ENCODE data around the gene SATB2.

SATB2 gene

DNA sequence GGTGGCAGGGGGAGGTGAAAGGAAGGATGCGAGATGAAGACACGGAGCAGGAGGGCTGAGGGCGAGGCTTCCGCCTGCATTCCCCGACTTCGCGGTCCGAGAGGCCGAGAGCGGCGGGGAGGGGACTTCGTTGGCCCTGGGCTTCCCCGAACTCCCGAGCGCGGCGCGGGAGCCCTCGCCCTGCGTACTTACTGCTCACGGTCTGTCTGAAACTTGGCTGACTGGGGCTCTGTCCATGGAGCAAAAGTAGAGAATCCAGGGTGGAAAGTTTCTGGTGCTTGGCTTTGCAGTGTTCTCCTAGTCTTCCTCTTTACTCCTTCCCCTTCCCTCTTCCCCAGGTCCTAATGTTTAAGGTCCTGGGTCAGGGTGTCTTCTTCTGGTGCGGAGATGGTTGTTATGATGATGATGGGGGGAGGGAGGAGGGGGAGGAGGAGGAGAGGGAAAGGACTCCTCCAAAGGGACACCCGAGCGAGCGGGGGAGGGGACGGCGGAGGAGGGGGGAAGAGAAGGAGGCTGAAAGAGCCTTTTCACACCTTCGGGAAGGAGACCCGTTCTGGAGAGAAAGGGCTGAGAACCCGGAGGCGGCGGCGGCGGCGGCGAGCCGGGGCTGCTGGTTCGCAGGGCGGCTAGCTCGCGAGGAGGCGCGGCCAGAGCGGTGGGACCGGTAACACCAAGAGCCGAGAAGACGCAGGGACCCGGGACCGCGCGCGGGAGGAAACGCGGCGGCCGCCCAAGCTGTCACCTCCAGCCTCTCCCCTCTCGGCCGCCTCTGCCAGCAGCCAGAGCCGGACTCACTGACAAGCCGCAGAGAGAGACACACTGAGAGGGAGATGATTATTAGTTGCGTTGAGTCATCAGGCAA lies at the start of gene SATB2:
SATB2 (minus strand) TSS at position 793 of the 862 bp plus-strand sequence. CDS start 1,902 bp downstream, outside the sequence.
- DNase-seq = peak; percentile 13

DNA sequence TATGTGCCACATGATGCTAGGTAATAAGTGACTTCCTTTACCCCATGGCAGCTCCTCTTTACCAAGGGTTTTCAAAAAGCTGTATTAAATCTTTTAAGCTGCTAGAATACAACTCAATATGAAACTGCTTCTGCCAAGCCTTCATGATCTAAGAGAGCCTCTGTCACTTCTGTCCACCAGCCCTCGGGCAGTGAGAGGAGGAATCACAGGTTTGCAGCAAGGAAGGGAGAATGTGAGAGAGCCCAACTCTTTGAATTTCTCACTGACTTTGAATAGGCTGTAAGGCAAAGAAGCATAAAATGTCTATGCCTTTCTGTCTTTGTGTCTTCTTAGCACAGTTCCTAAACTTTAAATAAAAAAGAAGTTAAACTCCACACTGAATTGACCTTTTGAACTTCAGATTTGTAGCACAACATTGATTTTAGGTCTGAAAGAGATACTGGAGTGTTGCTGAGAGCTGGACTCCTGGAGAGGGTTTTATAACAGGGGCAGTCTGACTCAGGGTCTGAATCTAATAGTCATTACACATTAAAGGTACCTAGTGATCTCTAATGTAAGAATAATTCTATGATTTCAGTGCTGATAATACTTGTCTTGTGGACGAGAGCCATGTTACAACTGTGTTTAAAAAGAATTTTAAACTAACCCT lies 48.1 kb upstream of the SATB2 start:
- DNase-seq = no peak

DNA sequence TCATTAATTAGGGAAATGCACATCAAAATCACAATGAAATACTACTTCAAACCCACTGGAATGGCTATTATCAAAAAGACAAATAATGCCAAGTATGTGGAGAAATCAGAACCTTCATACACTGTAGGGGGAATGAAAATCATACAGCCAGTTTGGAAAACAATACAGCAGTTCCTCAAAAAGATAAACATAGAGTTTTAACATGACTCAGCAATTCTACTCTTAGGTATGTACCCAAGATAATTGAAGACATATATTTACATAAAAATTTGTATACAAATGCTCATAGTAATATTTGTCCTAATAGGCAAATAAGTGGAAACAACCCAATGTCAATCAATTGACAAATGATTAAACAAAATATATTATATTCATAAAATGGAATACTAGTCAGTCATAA lies 45.4 kb upstream of the SATB2 start:
- no peak for DNase-seq

DNA sequence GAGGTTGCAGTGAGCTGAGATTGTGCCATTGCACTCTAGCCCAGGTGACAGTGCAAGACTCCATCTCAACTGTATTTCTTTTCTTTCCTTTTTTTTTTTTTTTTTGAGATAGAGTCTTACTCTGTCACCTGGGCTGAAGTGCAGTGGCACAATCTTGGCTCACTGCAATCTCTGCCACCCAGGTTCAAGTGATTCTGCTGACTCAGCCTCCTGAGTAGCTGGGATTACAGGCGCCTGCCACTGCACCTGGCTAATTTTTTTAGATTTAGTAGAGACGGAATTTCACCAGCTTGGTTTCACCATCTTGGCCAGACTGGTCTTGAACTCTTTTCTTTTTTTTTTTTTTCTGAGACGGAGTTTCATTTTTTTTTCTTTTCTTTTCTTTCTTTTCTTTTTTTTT lies 41.3 kb upstream of the SATB2 start:
- no peak for DNase-seq

DNA sequence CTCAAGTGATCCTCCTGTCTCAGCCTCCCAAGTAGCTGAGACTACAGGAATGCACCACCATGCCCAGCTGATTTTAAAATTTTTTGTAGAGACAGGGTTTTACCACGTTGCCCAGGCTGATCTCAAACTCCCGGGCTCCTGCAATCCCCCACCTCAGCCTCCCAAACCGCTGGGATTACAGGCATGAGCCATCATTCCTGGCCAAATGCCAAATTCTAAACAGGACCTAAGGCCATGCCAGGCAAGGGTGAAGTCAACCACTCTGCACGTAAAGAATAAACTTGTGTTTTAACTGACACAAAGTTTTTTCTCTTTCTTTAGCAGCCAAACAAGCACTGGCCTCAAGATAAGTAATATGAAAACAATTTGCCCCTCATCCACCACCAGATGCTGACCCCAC lies 37.4 kb upstream of the SATB2 start:
- DNase-seq = no peak

DNA sequence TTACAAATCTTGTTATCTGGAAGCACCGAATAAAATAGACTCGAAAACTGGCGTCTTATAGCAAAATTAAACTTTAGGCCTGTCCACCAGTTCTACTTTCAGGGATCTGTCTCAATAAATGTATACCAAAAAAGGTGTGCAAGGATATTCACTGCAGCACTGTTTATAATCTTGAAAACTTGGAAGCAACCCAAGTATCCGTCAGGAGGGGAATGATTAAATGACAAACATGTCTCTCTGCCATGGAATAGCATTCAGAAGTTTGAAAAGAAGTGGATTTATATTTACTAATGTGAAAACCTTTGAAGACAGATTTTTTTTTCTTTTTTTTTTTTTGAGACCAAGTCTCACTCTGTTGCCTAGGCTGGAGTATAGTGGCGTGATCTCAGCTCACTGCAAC lies 32.3 kb upstream of the SATB2 start:
- no peak for DNase-seq

DNA sequence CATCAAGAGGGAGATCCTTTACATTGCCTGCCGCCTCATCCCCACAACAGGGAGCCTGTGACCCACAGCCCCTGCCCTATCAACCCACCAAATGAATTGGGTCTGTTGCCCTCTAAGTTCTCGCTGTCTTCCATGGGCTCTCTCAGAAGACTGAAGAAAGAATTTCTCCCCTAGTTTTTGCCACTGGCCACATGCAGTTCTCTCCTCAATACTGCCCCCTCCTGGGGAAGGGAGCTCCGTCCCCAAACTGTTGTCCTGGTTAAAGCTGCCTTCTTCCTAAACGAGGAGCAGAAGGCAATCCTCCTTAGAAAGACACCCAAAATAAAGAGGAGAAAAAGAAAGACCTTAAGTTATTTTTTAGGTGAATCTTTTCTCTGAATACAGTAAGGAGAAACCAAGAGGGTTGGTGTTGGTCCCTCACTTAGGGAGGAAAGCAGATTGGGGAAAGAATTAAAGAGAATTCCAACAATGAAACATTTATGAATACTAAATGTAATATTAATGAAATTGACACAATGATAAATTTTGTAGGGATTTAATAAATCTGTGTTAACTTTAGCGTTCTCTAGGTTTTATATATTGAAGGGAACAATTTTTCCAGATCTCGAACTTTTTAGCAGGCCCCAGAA lies 31.1 kb upstream of the SATB2 start:
- DNase-seq = peak; percentile 0

DNA sequence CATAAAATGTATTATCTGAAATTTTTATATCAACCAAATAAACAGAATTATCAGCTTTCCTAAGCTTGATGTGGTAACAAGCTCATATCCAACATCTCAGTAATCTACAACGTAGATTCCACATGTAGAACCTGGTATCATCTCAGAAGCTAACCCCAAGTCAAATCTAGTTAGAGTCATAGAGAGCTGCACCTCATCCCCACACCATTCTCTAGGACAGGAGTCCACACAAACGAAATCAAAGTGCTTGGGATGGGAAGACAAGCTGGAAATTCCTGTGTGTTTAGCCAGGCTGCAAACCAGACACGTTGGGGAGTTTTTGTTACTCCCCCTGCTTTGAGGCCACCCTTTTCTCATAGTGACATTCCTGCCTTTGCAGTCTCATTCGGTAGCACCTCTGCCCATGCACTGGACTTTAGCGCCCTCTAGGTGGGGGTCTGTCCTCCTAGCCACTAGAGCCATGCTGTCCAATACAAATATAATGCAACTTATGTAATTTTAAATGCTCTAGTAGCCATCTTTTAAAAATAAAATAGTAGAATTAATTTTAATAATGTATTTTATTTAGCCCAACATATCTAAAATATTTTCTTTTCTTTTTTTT lies 28.1 kb upstream of the SATB2 start:
- DNase-seq = peak; percentile 34

DNA sequence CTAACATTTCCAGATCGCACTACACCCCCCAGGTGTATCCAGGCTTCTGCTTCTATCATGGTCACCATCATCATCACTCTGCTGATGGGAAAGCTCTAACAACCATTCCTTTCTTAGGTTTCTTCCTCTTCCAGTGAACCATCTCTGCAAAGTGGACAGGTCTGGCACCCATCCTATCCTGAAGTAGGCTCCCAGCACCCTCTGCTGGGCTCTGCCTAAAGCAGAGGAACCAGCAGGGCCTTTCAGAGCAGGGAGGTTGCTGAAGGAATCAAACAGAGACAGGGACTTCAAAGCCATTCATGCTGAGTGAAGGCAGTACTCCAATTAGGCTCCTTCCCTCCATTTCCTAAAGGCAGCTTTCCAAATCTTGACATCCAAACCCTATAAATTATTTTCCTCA lies 27.2 kb upstream of the SATB2 start:
- DNase-seq = no peak

DNA sequence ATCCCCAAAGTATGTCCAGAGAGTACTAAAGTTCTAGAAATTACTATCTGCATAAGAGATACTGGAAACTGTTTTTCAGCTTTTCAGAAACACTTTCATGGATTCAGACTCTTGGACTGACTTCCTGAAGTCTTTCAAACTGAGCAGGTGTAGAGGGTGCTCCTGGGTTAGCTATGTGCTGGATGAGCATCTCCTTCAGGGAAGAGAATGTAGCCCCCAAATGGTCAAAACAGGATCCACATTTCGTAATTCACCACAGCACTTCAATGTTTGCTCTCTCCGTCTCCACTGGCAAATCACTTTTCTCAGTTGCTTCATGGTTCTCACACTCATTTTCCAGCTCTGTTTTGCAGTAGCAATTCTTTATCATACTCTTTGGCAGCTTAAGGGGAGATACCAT lies 23.2 kb upstream of the SATB2 start:
- DNase-seq = no peak

DNA sequence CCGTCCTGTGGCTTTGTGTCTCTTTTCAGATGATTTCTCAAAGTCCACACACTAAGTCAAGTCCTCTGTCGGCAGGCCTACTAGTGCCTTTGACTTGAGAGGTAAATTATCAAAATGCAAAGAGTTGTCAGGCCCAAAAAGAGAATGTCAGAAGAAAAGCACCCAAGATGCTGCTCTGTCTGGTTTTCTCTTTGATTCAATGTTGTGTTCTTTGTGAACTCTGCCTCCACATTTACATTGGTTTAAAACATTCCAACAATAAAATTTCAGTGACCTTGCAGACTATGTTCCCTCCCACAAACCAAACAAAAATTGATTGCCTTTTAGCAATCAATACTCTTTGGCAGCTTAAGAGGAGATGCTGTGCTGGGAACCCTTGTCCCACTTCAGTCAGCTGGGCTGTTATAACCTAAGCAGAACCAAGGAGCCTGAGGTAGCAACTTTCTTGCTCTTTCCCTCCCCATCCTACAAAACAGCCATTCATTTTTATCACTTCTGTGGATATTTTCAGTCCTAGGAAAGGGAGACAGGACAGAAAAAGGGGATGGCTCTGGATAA lies 19.6 kb upstream of the SATB2 start:
- no peak for DNase-seq

DNA sequence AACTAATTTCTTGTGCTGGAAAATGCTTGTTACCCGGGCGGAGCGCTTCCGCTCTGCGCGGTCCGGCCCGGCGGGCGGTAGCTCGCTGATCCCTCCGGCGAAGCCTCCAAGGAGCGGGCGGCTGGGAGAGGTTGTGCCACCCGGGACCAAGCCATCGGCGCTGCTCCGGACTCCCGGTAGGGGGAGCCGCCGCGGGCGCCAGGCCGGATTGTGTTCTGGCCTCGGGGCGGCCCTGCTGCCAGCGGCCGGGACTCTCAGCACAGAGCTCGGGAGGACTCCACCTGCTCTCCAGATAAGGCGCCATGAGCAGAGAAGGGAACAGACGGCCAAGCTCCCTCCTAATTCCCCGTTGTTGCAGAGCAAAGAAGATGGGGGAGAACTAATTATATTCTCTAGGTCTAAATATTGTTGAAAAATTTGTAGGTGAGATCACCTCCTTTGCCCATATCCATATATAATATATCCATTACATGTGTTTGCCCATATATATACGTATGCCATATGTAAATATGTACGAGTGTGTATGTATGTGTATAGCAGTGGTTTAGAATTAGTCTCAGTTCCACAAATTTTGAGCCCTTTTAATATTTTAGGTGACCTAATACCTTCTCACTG lies 13.8 kb upstream of the SATB2 start:
- peak; percentile 18 for DNase-seq

DNA sequence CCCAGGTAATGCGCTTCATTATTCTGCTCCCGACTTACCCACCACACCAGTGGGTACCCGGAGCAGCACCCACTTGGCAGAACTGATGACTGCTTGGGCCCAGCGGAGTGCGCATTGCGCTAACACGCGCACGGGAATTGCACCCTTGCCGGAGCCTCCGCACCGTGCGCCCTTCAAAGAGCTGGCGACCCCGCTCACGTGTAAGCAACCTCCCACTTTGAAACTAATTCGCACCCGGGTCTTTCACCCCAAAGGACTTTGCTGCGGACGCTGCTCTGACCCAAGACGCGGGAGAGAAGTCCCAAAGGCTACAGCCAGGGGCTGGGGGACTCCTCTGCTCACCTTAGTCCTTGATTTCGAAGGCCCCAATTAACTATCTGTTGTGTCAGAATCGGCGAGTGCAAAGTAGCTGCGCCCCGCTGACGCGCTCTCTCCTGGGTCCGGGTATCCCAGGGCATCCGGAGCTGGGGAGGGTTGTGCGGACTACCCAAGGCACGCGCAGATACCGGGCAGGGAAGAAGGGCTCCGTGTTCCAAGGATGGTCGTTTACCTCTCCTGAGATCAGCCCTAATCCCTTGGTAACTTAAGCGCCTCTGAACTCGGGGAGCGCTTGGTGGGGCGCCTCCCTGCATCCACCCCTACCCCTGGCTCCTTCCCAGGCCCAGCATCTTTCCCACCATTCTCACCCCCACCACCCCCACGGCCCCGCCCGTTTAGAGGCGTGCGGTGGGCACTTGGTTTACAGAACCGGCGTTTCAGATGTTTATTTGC lies 13.1 kb upstream of the SATB2 start:
- no peak for DNase-seq

DNA sequence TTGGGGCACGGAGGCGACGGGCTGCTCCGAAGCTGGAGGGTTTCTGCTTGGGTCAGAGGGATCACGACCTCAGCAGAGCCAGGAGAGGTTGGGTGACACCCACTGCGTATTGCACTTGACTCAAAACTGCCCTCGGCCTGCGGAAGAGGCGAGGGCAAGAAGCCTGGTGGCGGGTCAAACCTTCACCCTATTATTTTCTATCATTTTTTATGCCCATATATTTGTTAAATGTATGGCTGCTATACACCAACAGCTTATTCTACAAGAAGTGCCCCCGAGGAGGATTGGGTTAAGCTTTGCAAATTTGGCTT lies 12.6 kb upstream of the SATB2 start:
- DNase-seq = no peak

DNA sequence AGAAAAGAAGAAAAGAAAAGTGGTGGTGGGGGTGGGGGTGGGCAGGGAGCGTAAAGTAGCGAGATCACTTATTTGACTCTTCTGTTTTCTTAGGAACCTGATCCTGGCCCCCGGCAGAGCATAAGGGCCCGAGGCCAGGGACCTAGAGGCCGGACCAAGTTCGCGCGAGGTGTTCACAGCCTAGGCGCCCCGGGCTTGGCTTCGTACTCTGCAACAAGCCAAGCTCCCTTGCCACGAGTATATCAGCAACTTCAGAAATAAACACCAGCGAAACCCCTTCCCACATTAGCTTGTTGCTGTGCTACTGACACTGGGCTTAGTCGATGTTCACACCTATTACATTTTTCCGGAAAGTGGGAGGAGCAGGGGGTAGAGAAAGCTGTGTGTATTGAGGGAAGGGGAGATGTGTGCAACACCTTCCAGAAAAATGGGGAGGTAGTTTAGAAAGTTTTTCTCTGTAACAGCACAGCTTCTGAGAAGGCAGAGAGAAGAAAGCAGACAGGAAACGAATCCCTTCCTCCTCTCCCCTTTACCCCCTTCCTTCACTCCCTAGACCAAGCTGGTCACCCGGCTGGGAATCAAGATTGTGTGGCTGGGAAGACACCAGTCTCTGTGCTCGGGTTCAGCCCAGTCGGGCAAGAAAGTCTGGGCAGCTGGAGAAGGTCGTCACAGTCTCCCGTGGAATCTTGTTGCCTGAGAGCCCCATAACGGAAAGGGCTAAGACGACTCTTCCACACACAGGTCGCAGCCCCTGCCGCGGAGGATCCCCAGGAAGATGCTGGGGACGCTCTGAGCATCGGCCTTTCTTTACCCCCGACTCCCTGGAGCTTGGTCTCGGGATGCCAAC lies 12.0 kb upstream of the SATB2 start:
- no peak for DNase-seq

DNA sequence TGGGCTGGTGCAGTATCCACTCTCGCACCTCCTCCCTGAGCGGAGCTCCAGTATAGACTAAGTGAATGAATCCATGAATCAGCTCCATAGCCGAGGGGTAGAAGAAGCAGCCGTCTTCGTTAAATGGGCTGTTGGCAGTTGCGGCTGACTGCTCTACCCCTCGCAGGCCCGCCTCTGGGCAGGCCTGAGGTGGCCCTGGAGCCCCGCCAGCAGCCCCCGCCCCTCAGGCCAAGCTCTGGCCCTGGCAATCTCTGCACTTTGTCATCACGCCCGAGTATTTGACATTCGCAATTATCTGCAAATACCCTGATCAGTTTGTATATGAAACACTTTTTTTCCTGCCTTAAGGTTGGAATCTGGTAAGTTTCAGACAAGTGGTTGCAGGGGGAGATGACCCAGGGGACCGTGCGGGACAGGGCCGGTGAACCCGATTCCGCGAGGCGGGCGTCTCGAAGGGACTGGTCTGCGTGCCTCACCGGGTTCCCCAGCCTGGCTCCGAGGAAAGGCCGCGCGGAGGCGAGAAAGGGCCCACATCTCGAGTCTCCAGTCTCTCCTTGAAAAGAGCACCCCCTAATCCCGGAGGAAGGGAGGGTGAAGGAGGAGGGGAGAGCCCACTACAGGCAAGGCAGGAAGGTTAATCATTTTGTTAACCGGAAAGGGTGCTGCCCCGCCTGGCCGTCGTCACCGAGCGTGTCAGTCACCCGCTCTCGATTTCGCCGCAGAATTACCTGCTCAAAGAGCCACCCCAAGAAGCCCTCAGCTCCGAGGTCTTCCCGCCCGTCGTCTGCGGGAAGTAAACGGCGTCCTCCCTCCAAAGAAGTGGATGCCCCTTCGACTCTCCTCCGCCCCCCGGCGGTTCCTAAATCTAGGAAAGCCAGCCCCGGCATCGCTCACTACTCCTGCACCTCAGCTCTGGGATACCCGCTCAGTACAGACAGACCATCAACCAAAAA lies 11.1 kb upstream of the SATB2 start:
- no peak for DNase-seq

DNA sequence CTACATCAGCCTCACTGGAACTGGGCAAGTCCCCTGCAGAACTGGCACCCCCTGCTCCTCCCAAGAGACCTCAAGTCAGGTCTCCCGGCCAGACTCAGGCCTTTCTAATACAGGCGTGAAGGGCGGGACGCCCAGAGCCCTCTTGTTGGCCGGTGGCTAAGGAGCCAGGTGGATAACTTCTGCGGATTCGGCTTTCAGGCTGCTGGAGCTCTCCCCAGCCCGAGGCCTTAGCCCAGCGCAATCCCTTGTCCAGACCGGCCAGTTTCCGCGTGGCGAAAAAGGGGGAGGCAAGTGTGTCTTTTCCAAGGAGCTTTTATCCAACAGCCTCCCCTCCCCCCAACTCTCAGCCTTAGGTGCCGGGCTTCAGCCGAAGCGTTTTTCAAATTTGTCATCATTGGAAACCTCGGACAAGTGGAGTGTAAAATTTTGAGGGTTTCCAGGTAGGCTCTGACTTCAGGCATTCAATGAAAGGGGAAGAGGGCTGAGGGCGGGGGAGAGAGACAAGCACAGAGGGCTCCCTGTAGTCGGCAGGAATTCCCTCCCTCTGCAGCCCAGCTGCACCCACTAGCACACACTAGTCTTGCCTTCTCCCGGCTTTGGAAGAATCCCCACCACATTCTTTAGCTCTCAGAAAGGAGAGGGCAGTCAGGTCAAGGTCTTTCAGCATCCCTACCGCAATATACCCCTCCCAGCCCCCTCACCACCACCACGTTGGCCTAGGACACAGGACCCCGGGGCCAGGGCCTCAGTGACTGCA lies 9.5 kb upstream of the SATB2 start:
- no peak for DNase-seq

DNA sequence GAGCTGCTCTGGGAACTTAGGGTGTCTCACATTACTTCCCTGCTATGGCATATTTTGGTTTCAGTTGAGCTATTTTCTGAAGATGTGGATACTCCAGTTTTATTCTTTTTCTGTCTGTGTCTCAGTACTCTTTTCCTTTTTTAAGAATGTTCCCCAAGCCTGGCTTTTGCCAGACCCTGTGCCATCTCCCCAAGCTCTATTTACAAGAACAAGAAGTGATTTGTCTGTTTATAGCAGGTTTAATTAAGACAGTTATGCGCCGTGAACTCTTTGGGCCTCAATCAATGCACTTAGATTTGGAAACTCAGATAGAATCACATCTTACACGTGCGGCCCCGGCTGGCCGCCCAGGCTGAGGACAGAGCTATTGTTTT lies 8.9 kb upstream of the SATB2 start:
- DNase-seq = no peak

DNA sequence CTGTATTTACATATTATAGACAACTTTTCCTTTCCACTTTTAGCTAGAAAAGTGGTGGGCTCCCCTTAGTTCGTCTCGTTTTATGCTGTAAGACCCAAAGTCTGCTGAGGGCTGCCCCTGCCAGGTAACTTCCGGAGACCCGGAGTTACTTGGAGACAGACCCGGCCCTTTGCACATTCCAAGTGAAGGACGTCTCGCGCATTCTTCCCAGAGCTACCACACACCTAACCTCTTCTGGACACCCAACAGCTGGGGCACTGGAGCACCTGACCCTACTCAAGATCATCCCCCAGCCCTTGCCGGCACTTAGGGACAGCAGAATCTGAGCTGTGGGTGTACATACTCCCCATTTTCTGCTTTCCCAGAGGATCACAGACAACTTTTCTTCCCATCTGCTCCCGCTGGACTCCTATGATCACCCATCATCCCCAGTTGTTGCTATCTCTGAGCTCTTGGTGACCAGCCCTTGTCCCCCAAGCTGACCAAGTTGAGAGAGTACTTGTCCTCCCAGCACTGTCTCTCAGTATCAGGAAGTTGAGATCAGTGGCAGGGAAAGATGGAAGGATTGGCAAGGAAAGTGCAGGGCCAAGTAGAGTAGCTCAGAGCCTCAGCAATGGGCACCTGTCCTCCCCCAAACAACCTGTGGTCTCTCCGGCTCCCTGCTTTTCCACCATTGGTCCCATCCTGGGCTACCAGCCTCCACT lies 8.4 kb upstream of the SATB2 start:
- no peak for DNase-seq

All from NCI-H2029 (cell line).